Prostate gland (tissue), 2 donors: ENCODE data around the gene ZNF639.

Source experiments
- CTCF ChIP-seq, 4 experiments: fragments of 200-600 bp in 2 of 4; fragments of 450-650 bp in 2 of 4; sonication (generic) in 2 of 4; IDR thresholded peaks; 1 replicate in 3 of 4; 2 replicates in 1 of 4; pipeline ENCODE4 v1.5.1; 2016 to 2019; ENCODE audit warnings: antibody characterized with exemption in 4 of 4, mild to moderate bottlenecking in 2 of 4, moderate library complexity in 2 of 4
- POLR2A ChIP-seq: fragments of 450-650 bp; IDR thresholded peaks from one replicate; pipeline ENCODE4 v1.6.1; 2016; ENCODE audit warnings: antibody characterized with exemption, mild to moderate bottlenecking

GRCh38 chr3:179276743-179277142 is 46.1 kb upstream of the ZNF639 start:
- TF ChIP-seq CTCF (IDR thresholded peaks at IDR 0.05) = no peak
- no peak for TF ChIP-seq POLR2A
